OCI-LY1 (cell line): ENCODE measurements around the gene GMDS.

Experiments used
- EZH2 ChIP-seq: fragments of 200-600 bp; sonication (generic), shearing (Covaris generic); IDR thresholded peaks from 2 replicates; pipeline ENCODE4 v1.8.0; 2017; ENCODE audit warnings: borderline replicate concordance, mixed run types, mild to moderate bottlenecking, antibody characterized with exemption, low read length, moderate library complexity, mixed read lengths
- TF ChIP-seq, protein P1 (sequence below): fragments of 200-600 bp; sonication (generic), shearing (Covaris generic); IDR thresholded peaks from 2 replicates; pipeline ENCODE4 v1.5.1; 2017; ENCODE audit warnings: mild to moderate bottlenecking, antibody characterized with exemption, low read length, moderate library complexity, mixed read lengths

DNA sequence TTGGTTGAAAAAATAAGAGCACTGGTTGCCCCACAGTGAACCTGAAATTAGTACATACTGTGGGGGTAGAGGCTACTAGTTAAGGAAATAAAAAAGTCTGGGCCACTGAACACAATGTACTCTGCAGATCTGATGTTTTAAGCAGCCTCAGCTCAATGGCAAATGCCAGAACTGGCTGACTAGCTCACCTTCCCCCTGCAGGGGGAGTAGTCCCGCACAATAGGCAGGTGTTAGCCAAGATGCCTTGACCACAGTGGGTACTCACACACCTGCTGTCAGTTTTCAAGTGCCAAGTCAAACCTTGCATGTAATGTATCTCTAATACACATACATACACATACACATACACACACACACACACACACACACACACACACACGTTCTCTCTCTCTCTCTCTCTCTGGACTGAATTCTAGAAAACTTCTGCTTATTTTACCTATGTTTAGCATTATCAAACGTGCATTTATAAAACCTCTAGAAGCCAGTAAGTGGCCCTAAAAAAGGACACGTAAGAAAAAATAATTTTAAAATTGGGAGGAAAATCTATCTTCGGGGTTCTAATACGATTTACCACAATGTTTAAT lies 36.1 kb downstream of the GMDS start:
- TF ChIP-seq, protein P1, sequence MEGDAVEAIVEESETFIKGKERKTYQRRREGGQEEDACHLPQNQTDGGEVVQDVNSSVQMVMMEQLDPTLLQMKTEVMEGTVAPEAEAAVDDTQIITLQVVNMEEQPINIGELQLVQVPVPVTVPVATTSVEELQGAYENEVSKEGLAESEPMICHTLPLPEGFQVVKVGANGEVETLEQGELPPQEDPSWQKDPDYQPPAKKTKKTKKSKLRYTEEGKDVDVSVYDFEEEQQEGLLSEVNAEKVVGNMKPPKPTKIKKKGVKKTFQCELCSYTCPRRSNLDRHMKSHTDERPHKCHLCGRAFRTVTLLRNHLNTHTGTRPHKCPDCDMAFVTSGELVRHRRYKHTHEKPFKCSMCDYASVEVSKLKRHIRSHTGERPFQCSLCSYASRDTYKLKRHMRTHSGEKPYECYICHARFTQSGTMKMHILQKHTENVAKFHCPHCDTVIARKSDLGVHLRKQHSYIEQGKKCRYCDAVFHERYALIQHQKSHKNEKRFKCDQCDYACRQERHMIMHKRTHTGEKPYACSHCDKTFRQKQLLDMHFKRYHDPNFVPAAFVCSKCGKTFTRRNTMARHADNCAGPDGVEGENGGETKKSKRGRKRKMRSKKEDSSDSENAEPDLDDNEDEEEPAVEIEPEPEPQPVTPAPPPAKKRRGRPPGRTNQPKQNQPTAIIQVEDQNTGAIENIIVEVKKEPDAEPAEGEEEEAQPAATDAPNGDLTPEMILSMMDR: peak; percentile 80
- TF ChIP-seq EZH2: no peak
